Stomach (tissue), 4 donors: ENCODE data around the gene CTDSPL.

Experiments used
- CTCF ChIP-seq, 7 experiments: fragments of 450-650 bp in 4 of 7; fragments of 200-600 bp in 3 of 7; sonication (generic) in 3 of 7; IDR thresholded peaks; one replicate each; pipeline ENCODE4 v1.5.1; 2016 to 2019; ENCODE audit warnings: antibody characterized with exemption in 7 of 7, control low read depth in 2 of 7, mild to moderate bottlenecking in 1 of 7
- POLR2A ChIP-seq, 4 donors: fragments of 450-650 bp; IDR thresholded peaks; one replicate each; pipeline ENCODE4 v1.6.1; 2016; ENCODE audit warnings: antibody characterized with exemption in 4 of 4, control low read depth in 2 of 4, mild to moderate bottlenecking in 1 of 4, moderate library complexity in 1 of 4
- POLR2AphosphoS5 ChIP-seq, 3 donors: sonication (generic); formaldehyde crosslinking; IDR thresholded peaks; one replicate each; pipeline ENCODE4 v1.6.1; 2016; ENCODE audit warnings: antibody characterized with exemption in 3 of 3

- TF ChIP-seq CTCF (IDR thresholded peaks at IDR 0.05) (no peak), POLR2AphosphoS5 (IDR thresholded peaks at IDR 0.05) (no peak), POLR2A (IDR thresholded peaks at IDR 0.05) (no peak)
These were observed 2.9 kb upstream of the CTDSPL start for GRCh38 chr3:37858742-37859141.
